ENCODE data around the gene POU2F1. TPM values are rescaled to one million over a fixed set of nuclear protein-coding genes. Genes with fewer than 3 reads are reported as not detected.

Gene POU2F1
- polyA plus RNA-seq, 1 donor (not counting 4 experiments of a cell fraction or from before 2014, with no cell fraction given): 3.2 TPM

DNA sequence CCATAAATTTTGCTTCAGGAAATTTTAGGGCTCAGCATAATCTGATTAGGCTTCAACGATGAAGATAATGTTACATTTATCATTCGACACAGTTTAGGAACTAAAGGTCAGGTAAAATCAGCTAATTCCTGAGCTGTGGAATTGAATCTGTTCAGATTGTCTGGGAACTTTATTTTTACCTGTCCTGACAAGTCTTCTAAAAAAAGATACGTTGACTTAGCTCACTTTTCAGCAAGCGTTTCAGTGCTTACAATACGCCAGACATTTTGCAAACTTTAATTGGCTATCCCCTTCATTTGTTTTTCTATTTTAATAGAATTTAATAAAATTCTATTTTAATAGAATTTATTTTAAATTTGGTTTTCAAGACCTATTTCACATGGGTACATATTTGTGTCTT is 57.8 kb downstream of the POU2F1 start:
- Histone ChIP-seq H3K9me3 (ENCODE audit: control insufficient read depth, low read depth, low read length) (no peaks in the 10 kb centered on the region), H2AFZ (ENCODE audit: control insufficient read depth, low read length) (no peak overlapping the region), H3K4me2 (ENCODE audit: control insufficient read depth, extremely low read depth, insufficient read depth, low read depth, low read length) (peak overlapping the region; percentile 67), H3K9me1 (ENCODE audit: control insufficient read depth, extremely low read depth, insufficient read depth, low read length) (no peaks in the 10 kb centered on the region), H3K79me2 (ENCODE audit: control insufficient read depth, insufficient read depth, low read length) (peaks cover 10% of the 10 kb centered on the region), H3K36me3 (ENCODE audit: control insufficient read depth in 2 of 2, extremely low read depth in 1 of 2, insufficient read depth in 2 of 2, low read length in 2 of 2) (no peaks in the 10 kb centered on the region), H3K4me3 (ENCODE audit: control insufficient read depth in 2 of 3, extremely low read depth in 1 of 3, insufficient read depth in 2 of 3, low read depth in 1 of 3, low read length in 3 of 3) (no peak overlapping the region), H3K4me1 (ENCODE audit: control insufficient read depth, extremely low read depth, insufficient read depth, low read length) (peaks cover 9% of the 10 kb centered on the region), H3K27ac (ENCODE audit: control insufficient read depth, insufficient read depth, low read length) (no peak overlapping the region), H4K20me1 (ENCODE audit: control insufficient read depth, extremely low read depth, insufficient read depth, low read length) (no peaks in the 10 kb centered on the region), H3K27me3 (ENCODE audit: control insufficient read depth, extremely low read depth, insufficient read depth, low read length) (no peaks in the 10 kb centered on the region), H3K9ac (ENCODE audit: control insufficient read depth, extremely low read depth, insufficient read depth, low read length) (no peak overlapping the region)
- TF ChIP-seq EZH2 (IDR thresholded peaks at IDR 0.05; ENCODE audit: low read length): no peak
- TF ChIP-seq, protein P1, sequence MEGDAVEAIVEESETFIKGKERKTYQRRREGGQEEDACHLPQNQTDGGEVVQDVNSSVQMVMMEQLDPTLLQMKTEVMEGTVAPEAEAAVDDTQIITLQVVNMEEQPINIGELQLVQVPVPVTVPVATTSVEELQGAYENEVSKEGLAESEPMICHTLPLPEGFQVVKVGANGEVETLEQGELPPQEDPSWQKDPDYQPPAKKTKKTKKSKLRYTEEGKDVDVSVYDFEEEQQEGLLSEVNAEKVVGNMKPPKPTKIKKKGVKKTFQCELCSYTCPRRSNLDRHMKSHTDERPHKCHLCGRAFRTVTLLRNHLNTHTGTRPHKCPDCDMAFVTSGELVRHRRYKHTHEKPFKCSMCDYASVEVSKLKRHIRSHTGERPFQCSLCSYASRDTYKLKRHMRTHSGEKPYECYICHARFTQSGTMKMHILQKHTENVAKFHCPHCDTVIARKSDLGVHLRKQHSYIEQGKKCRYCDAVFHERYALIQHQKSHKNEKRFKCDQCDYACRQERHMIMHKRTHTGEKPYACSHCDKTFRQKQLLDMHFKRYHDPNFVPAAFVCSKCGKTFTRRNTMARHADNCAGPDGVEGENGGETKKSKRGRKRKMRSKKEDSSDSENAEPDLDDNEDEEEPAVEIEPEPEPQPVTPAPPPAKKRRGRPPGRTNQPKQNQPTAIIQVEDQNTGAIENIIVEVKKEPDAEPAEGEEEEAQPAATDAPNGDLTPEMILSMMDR (optimal IDR thresholded peaks at IDR 0.05 in 1 of 3, IDR thresholded peaks at IDR 0.05 in 1 of 3, conservative IDR thresholded peaks at IDR 0.05 in 1 of 3; ENCODE audit: extremely low read depth in 1 of 3, insufficient read depth in 2 of 3, low read length in 3 of 3): no peak
- dilution Hi-C loops (cut with MboI; ENCODE audit: extremely low pct_ligation_motif_present, low sequenced_read_pairs): no loop called here
- FAIRE-seq: no peak
- no peak for DNase-seq (ENCODE audit: low read depth, low spot score)

GRCh38 chr1:167280912-167281311 is 60.2 kb downstream of the POU2F1 start:
- no peak overlapping the region for H3K27ac ChIP-seq (ENCODE audit: control insufficient read depth, insufficient read depth, low read length)
- H3K9ac ChIP-seq (ENCODE audit: control insufficient read depth, extremely low read depth, insufficient read depth, low read length): no peak overlapping the region
- no peaks in the 10 kb centered on the region for H3K27me3 ChIP-seq (ENCODE audit: control insufficient read depth, extremely low read depth, insufficient read depth, low read length)
- dilution Hi-C loops (cut with MboI; ENCODE audit: extremely low pct_ligation_motif_present, low sequenced_read_pairs): no loop called here
- no peaks in the 10 kb centered on the region for H4K20me1 ChIP-seq (ENCODE audit: control insufficient read depth, extremely low read depth, insufficient read depth, low read length)
- peaks cover 10% of the 10 kb centered on the region for H3K79me2 ChIP-seq (ENCODE audit: control insufficient read depth, insufficient read depth, low read length)
- TF ChIP-seq EZH2 (IDR thresholded peaks at IDR 0.05; ENCODE audit: low read length): no peak
- TF ChIP-seq, protein P1 (optimal IDR thresholded peaks at IDR 0.05 in 1 of 3, IDR thresholded peaks at IDR 0.05 in 1 of 3, conservative IDR thresholded peaks at IDR 0.05 in 1 of 3; ENCODE audit: extremely low read depth in 1 of 3, insufficient read depth in 2 of 3, low read length in 3 of 3): no peak
- H3K9me3 ChIP-seq (ENCODE audit: control insufficient read depth, low read depth, low read length): no peaks in the 10 kb centered on the region
- H3K4me3 ChIP-seq (ENCODE audit: control insufficient read depth in 2 of 3, extremely low read depth in 1 of 3, insufficient read depth in 2 of 3, low read depth in 1 of 3, low read length in 3 of 3): no peak overlapping the region
- DNase-seq (ENCODE audit: low read depth, low spot score): no peak
- no peak overlapping the region for H2AFZ ChIP-seq (ENCODE audit: control insufficient read depth, low read length)
- no peak overlapping the region for H3K4me2 ChIP-seq (ENCODE audit: control insufficient read depth, extremely low read depth, insufficient read depth, low read depth, low read length)
- no peaks in the 10 kb centered on the region for H3K9me1 ChIP-seq (ENCODE audit: control insufficient read depth, extremely low read depth, insufficient read depth, low read length)
- H3K4me1 ChIP-seq (ENCODE audit: control insufficient read depth, extremely low read depth, insufficient read depth, low read length): peaks cover 9% of the 10 kb centered on the region
- no peaks in the 10 kb centered on the region for H3K36me3 ChIP-seq (ENCODE audit: control insufficient read depth in 2 of 2, extremely low read depth in 1 of 2, insufficient read depth in 2 of 2, low read length in 2 of 2)
- FAIRE-seq: no peak
